ENCODE data around the gene DPEP2. TPM values are rescaled to one million over a fixed set of nuclear protein-coding genes. Genes with fewer than 3 reads are reported as not detected.

DPEP2 gene
- total and polyA plus RNA-seq, 2 of the 13 experiments (the other 11 are each of a cell fraction or from before 2014, with no cell fraction given): 0.18 TPM; not detected in 1

GRCh38 chr16:67993207-67994039 lies 5.9 kb downstream of the DPEP2 start (continued):
- TF ChIP-seq HOMEZ (CRISPR knock-in tag; IDR thresholded peaks at IDR 0.05; ENCODE audit: low read depth) (peak; percentile 49; the same call in 1 of the 2 replicates), HES4 (CRISPR knock-in tag; IDR thresholded peaks at IDR 0.05; ENCODE audit: borderline replicate concordance) (peak; percentile 55), PAX8 (CRISPR knock-in tag; IDR thresholded peaks at IDR 0.05; ENCODE audit: borderline replicate concordance) (no peak), RNF2 (conservative IDR thresholded peaks at IDR 0.05; ENCODE audit: low read depth) (peak; percentile 51), ZNF292 (CRISPR knock-in tag; IDR thresholded peaks at IDR 0.05; ENCODE audit: borderline replicate concordance, low read depth) (peak; percentile 41; the same call in 1 of the 2 replicates), KDM5A (IDR thresholded peaks at IDR 0.05; ENCODE audit: borderline replicate concordance, low read length) (no peak), PITX1 (CRISPR knock-in tag; IDR thresholded peaks at IDR 0.05) (peak; percentile 29), SPEN (CRISPR knock-in tag; IDR thresholded peaks at IDR 0.05; ENCODE audit: low read depth) (peak; percentile 84), LCORL (IDR thresholded peaks at IDR 0.05) (no peak), LCORL (CRISPR knock-in tag; IDR thresholded peaks at IDR 0.05) (peak; percentile 94), SP1 (IDR thresholded peaks at IDR 0.05) (no peak), SP1 (CRISPR knock-in tag; IDR thresholded peaks at IDR 0.05) (peak; percentile 70), ZNF460 (CRISPR knock-in tag; IDR thresholded peaks at IDR 0.05; ENCODE audit: borderline replicate concordance) (no peak), ZNF569 (CRISPR knock-in tag; IDR thresholded peaks at IDR 0.05; ENCODE audit: borderline replicate concordance) (no peak), CC2D1A (CRISPR knock-in tag; IDR thresholded peaks at IDR 0.05) (no peak), ZBTB4 (CRISPR knock-in tag; IDR thresholded peaks at IDR 0.05; ENCODE audit: borderline replicate concordance) (no peak), ZNF619 (CRISPR knock-in tag; IDR thresholded peaks at IDR 0.05) (0 out of 2 replicates have a peak, but pooled peaks have one; percentile 15), GMEB1 (CRISPR knock-in tag; IDR thresholded peaks at IDR 0.05; ENCODE audit: borderline replicate concordance) (peak; percentile 21; the same call in 1 of the 2 replicates), NFKB2 (CRISPR knock-in tag; IDR thresholded peaks at IDR 0.05; ENCODE audit: borderline replicate concordance) (peak; percentile 85; the same call in 1 of the 2 replicates), ZNF383 (CRISPR knock-in tag; IDR thresholded peaks at IDR 0.05; ENCODE audit: borderline replicate concordance) (no peak), BRD4 (CRISPR knock-in tag; IDR thresholded peaks at IDR 0.05) (0 out of 2 replicates have a peak, but pooled peaks have one; percentile 78), NFE2L2 (IDR thresholded peaks at IDR 0.05; ENCODE audit: low read length) (no peak), ZFAT (CRISPR knock-in tag; conservative IDR thresholded peaks at IDR 0.05) (no peak), CBX1 (IDR thresholded peaks at IDR 0.05; ENCODE audit: low read depth) (no peak)
- TF ChIP-seq, protein P1, sequence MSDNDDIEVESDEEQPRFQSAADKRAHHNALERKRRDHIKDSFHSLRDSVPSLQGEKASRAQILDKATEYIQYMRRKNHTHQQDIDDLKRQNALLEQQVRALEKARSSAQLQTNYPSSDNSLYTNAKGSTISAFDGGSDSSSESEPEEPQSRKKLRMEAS (IDR thresholded peaks at IDR 0.05): peak; percentile 87

Measured in HepG2 (cell line).